ENCODE results near the gene COL23A1.

Gene COL23A1

GRCh38 chr5:178471711-178472110 lies 118.5 kb downstream of the COL23A1 start (continued):
- TF ChIP-seq CTCF (tag by site-specific recombination; IDR thresholded peaks at IDR 0.05), result no peak
- TF ChIP-seq ZNF529 (tag by site-specific recombination; IDR thresholded peaks at IDR 0.05; ENCODE audit: insufficient replicate concordance), result no peak
- TF ChIP-seq ZNF645 (tag by site-specific recombination; IDR thresholded peaks at IDR 0.05), result no peak
- TF ChIP-seq ZNF76 (tag by site-specific recombination; IDR thresholded peaks at IDR 0.05; ENCODE audit: borderline replicate concordance, low read depth), result no peak

- no peak for TF ChIP-seq ZNF426 (tag by site-specific recombination; IDR thresholded peaks at IDR 0.05)
- no peak for TF ChIP-seq ZNF707 (tag by site-specific recombination; IDR thresholded peaks at IDR 0.05)
- TF ChIP-seq HOXD13 (CRISPR knock-in tag; IDR thresholded peaks at IDR 0.05; ENCODE audit: borderline replicate concordance), result no peak
- no peak for TF ChIP-seq ZFP41 (tag by site-specific recombination; IDR thresholded peaks at IDR 0.05; ENCODE audit: borderline replicate concordance)
- no peak for TF ChIP-seq BCL11B (tag by site-specific recombination; IDR thresholded peaks at IDR 0.05; ENCODE audit: low read depth)
- TF ChIP-seq ZNF133 (tag by site-specific recombination; IDR thresholded peaks at IDR 0.05), result no peak
- no peak for TF ChIP-seq ZNF2 (tag by site-specific recombination; IDR thresholded peaks at IDR 0.05)
- no peak for TF ChIP-seq ZNF280C (tag by site-specific recombination; IDR thresholded peaks at IDR 0.05)
- no peak for TF ChIP-seq KLF1 (tag by site-specific recombination; IDR thresholded peaks at IDR 0.05)
- TF ChIP-seq ZIC2 (tag by site-specific recombination; IDR thresholded peaks at IDR 0.05), result no peak
- no peak for TF ChIP-seq ZNF664 (tag by site-specific recombination; IDR thresholded peaks at IDR 0.05)
- TF ChIP-seq ZNF341 (tag by site-specific recombination; IDR thresholded peaks at IDR 0.05; ENCODE audit: low read depth), result no peak
- no peak for TF ChIP-seq ZNF10 (tag by site-specific recombination; IDR thresholded peaks at IDR 0.05)
- no peak for TF ChIP-seq ZXDB (tag by site-specific recombination; IDR thresholded peaks at IDR 0.05)
- TF ChIP-seq ZFHX2 (tag by site-specific recombination; conservative IDR thresholded peaks at IDR 0.05), result no peak
- Histone ChIP-seq H3K4me3 (ENCODE audit: low read depth, low read length) (no peak overlapping the region), H3K36me3 (ENCODE audit: control insufficient read depth in 2 of 2, insufficient read depth in 1 of 2, low read length in 2 of 2) (no peaks in the 10 kb centered on the region), H3K9me3 (ENCODE audit: control insufficient read depth, insufficient read depth, low read depth, low read length) (no peaks in the 10 kb centered on the region), H3K27ac (ENCODE audit: extremely low read depth, low read depth, low read length) (no peak overlapping the region), H3K4me1 (ENCODE audit: control insufficient read depth, insufficient read depth, low read length) (no peaks in the 10 kb centered on the region)
- ChIA-PET POLR2A (no interaction called here), CTCF (interaction anchor here (1.7 kb wide), 1 partner anchor 9 kb away, joined by 4 read pairs; no protein-coding TSS in a partner anchor)
These were observed 119.5 kb downstream of the COL23A1 start for GRCh38 chr5:178470760-178471025.

GRCh38 chr5:178469975-178470759 lies 120.0 kb downstream of the COL23A1 start:
- CTCF ChIA-PET, result interaction anchor here (0.6 to 1.3 kb wide), 3 partner anchors 9 to 368 kb away, joined by 3 to 9 read pairs (median 3); no protein-coding TSS in a partner anchor
- no peaks in the 10 kb centered on the region for H3K9me3 ChIP-seq (ENCODE audit: control insufficient read depth, insufficient read depth, low read depth, low read length)
- no peaks in the 10 kb centered on the region for H3K4me1 ChIP-seq (ENCODE audit: control insufficient read depth, insufficient read depth, low read length)
- POLR2A ChIA-PET, result no interaction called here
- no peak overlapping the region for H3K27ac ChIP-seq (ENCODE audit: extremely low read depth, low read depth, low read length)
- H3K36me3 ChIP-seq (ENCODE audit: control insufficient read depth in 2 of 2, insufficient read depth in 1 of 2, low read length in 2 of 2), result no peaks in the 10 kb centered on the region
- no peak overlapping the region for H3K4me3 ChIP-seq (ENCODE audit: low read depth, low read length)
- TF ChIP-seq ZNF148 (tag by site-specific recombination; IDR thresholded peaks at IDR 0.05; ENCODE audit: borderline replicate concordance) (no peak), REPIN1 (tag by site-specific recombination; IDR thresholded peaks at IDR 0.05; ENCODE audit: low read depth) (no peak), ZNF704 (tag by site-specific recombination; IDR thresholded peaks at IDR 0.05) (no peak), SETDB1 (IDR thresholded peaks at IDR 0.05; ENCODE audit: insufficient read length, low read length) (no peak), ZNF274 (IDR thresholded peaks at IDR 0.05; ENCODE audit: low read length) (no peak), ZNF274 (tag by site-specific recombination; IDR thresholded peaks at IDR 0.05; ENCODE audit: borderline replicate concordance) (no peak), ZNF37A (tag by site-specific recombination; IDR thresholded peaks at IDR 0.05) (no peak)

Data from HEK293 (cell line).